Stimulated activated CD4-positive, alpha-beta T cell treated with anti-CD3 and anti-CD28 coated beads, TNF-alpha, amount 100 ng/mL, for 4 hours (primary cell): ENCODE results near the gene NFKBIZ.

Experiments
- DNase-seq, 3 experiments: peaks; one replicate each; pipeline ENCODE4 v3.0.0-alpha.2; 2020; ENCODE audit warnings: low read depth in 3 of 3

NFKBIZ gene

DNA sequence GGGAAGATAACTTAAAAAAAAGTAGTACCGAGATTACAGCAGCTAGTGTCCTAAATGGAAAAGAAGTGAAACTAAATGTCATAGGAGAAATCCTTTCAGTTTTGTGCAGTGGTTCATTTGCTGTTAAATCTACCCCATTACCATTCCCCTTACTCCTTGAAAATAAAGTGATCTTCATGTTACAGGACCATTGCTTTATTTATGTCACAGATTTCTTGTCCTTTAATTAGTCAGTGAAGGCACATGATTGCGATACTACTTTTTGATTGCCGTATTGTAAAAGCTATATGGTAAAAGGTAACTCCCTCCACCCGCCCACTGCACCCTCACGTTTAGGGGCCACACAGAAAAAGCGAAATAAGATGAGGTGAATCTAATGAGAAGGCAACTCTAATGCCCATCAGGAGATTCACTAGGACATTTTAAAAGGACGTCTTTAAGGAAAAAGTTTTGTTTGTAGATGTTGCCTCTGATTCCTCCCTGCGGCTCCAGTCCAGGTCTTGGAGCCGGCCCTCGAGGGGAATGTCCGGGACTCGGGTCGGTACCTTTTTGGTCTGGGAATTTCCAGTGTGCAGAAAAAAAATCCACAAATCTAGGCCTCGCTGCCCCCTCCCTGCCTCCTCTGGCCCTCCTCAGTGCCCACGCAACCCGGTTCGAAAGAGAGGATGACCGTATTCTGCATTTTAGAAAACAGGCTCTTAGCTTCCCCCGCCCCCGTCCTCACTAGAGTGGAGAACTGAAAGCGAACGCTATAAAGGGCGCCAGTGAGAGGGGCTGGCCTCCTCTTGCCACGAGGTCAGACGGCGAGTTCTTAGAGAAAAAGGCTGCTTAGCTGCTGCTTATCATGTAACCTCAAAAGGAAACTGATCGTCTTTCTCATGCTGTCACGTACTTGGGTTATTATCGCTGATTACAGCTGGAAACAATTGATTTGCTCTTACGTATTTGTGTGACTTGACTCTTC is 21.8 kb upstream of the NFKBIZ start:
- peak; percentile 57 to 73 (median 69) for DNase-seq

DNA sequence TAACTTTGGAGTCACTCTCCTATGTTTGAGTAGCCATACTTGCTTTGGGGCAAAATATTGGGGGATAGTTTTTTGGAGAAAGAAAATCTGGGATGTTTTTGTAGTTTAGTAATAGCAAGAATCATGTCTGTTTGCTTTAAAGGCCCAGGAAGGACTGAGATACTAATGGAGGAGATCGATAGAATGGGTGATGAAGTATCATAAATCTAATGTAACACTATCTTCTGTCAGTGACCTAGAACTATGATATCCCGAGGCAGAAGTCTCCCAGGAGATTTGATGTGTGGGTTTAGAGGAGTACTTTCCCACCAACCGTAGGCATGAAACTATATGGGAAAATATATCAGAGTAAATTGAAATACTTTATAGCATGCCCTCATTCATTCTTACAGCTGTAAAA is 21.0 kb upstream of the NFKBIZ start:
- DNase-seq = no peak

DNA sequence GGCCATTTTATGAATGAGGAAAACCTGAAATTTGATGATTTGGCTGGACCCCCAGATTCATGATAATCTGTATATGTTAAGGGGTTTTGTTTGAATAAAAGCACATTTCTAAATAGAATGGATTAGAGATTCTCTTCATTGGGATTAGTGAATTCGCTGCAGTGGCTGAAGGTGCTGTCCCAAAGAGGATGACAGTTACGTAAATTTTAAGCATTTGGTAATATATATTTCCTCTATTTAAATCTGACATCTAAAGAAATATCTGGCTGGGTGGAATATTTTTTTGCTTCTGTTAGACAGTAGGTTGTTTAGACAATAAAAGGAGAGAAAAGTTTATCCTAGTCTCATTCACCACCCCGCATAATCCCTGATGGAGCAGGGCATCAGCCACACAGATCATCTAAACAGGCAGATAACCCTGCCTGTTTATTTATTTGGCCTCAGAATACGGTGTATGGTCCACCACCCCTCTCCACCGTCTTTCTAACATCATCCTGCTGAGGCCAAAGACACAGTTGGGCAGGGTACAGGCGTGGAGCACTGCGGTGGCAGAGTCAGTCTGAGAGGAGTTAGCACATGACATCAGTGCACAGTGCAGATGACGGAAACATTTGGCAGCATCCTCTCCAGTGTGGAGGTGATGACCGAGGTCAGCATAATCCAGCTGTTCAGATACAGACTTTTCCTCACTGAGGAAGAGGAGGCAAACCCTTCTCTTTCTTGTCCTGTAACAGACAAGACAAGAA is 20.4 kb upstream of the NFKBIZ start:
- DNase-seq = no peak

DNA sequence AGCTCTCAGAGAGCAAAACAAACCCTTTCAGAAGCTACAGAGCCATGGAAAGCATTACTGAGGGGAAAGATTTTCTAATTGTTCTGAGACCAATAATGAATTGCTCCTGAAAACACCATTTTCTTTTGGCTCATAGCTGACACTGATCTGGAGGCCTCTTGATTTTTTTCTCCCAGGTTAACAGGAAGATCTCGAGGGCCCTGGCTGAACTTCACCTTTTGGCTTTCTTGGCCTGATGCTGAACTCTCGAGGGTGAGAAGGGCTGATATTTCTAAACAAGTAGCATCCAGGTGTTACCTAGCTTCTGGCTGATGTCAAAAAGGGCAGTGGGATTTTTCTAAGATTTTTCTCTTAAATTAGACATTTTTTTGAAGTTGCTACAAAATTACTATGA is 19.9 kb upstream of the NFKBIZ start:
- no peak for DNase-seq

DNA sequence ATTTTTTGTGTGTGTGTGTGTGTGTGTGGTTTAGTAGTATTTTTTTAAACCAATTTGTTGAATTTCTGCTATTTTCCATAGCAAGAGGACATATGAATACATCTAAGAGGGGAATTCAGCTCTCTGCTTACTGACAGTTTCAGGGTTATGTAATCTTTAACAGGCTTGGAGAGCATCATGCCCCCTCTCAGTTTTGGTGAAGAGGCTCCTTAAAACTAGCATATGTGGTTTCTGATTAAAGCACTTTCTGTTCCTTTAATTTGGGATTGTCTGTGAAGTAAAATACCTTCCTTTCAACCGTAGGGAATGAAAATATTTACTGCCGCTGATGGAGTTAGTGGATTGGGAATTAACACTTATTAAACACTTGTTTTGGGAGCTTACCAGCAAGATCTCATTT is 19.4 kb upstream of the NFKBIZ start:
- DNase-seq = no peak

DNA sequence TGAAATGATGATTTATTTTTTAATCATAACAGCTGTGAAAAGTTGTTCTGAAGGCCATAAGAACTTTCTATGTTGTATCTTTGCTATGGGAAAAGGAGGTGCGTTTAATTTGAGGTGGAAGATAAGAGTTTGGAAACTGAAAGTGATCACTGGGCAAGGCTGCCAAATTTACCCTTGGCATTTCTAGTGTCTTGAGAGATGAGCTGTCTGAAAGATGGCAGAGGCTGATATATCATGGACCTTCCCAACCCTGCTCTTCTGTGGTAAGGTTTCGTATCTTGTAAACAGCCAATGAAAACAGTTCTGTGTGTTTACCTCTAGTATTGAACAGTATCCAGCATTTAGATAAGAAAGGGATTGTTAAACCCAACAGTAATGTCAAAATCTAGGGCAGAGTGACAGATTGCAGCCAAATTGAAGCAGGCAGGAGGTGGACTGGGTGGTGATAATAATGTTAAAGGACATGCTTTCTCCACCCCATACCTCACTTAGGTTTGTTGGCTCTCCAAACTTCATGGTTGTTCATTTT is 15.8 kb upstream of the NFKBIZ start:
- no peak for DNase-seq

DNA sequence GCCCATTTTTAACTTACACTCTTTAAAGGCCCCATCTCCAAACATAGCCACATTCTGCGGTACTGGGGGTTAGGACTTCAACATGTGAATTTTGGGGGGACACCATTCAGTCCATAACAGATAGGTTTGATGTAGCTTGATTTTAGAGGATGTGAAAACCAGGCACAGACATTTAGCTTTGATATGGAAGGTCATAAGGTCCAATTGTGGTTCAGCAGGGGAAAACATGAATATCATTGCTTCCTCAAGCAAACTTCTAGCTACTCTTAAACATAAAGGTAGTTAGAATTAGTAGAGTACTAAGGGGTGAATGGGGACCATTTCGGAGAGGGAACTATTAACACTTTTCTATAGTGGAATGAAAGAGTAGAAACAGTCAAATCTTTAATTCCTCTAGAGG is 13.6 kb upstream of the NFKBIZ start:
- DNase-seq = no peak

DNA sequence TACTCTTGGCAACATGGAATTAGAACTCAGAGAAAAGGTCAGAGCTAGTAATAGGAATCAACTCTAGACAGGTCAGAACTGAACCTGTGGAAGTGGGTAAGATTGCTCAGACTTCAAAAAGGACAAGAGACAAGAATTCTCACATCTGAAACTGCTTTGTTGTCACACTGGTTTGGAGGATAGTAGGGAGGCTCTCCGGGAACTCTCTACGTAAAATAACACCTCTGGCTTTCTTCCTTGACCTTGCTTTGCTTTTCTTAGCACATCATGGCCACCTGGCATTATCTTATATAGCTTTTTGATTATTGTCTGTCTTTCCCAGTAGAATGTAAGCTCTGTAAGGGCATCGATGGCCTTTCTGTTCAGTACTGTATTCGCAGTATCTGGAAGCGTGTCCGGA is 13.2 kb upstream of the NFKBIZ start:
- no peak for DNase-seq

DNA sequence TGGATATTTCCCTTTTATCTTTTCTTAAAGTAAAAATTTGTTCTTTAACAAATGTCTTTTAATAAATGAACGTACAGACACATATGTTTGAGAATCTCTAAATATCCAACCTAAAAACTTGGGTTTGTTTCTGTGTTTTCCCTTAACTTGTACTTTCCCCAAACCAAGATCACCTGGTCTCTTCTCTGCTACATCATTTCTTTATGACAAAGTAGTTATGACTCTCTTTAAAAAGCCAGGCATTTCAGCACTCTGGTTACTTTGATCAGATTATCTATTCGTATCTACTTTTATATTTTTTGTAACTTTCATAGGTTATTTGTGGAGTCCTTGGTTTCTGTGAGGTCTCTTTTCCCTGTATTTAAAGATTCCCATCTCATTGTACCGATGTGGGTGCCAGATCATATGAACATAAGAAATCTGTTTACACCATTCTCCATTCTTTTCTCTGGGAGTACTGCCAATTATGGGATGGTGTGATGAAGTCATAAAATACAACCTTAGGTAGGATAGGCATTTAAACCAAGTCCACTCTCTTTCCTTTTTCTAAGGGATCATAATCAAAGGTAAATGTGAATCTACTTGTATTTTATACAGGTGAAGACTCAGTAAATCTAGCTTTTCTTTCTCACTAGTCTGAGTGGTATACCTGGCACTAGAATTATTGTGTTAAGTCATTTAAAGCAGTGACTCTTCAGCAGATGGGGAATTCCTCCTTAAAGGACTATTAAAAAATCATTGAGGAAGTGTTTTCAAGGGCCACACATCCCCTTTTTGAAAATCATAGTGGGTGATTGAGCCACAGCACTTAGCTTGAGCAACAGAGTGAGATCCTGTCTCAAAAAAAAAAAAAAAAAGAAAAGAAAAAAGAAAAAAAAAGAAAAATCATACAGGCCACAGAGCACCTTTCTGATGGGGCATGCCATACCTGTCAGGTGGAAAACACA is 12.4 kb upstream of the NFKBIZ start:
- DNase-seq = no peak

DNA sequence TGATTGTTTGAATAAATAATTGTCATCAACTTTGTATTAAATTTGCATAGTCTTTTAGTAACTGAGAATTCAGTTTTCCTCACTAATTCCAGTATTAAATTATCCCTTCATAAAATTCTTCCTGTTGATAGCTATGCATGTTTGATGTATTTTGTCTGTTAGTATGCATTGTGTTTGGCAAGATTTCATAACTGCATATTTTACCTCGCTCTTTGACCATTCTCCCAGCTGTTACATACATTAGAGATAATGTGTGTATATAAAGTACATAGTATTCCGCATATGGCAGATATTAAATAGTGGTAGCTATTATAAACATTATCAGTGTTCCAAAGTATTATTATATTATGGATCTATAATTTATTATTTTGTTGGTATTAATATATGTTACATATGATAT is 10.6 kb upstream of the NFKBIZ start:
- no peak for DNase-seq

DNA sequence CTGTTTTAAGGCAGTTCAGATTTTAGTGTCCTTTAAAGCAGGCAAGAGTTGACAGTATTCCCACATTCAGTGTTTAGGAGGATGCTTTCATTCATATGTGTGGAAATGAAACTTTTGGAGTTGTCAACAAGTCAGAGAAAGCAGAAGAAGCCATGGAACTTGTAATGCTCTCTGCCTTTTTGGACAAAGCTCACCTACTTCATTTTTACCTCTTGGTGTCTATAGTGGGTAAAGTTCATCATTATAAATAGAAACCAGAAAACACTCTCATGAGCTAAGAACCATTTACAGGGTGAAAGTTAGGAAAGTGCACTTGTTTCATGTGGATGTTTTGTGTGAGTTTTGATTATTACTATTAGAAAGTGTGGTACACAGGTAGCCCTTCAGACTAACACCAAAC is 9.2 kb upstream of the NFKBIZ start:
- no peak for DNase-seq

DNA sequence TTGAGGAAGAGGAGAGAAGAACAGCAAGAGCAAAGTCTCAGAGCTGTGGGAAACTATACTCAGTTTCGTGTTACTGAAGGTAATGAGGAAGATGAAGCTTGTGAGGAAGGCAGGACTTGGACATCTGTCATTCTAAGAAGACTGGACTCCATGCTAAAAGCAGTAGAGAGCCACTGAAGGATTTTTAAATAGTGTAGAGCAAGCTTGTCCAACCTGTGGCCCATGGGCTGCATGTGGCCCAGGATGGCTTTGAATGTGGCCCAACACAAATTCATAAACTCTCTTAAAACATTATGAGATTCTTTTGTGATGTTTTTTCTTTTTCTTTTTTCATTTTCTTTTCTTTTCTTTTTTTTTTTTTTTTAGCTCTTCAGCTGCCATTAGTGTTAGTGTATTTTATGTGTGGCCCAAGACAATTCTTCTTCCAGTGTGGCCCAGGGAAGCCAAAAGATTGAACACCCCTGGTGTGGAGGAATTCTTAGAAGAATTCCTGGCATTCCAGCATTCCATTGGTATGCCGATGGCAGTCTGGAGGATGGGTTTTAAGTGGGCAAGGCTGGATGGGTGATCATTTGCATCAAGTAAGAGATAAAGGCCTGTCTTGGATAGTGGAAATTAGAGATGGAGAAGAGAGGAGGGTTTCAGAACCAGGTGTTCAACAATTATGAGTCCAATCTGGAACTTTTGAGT is 6.9 kb upstream of the NFKBIZ start:
- DNase-seq = no peak

DNA sequence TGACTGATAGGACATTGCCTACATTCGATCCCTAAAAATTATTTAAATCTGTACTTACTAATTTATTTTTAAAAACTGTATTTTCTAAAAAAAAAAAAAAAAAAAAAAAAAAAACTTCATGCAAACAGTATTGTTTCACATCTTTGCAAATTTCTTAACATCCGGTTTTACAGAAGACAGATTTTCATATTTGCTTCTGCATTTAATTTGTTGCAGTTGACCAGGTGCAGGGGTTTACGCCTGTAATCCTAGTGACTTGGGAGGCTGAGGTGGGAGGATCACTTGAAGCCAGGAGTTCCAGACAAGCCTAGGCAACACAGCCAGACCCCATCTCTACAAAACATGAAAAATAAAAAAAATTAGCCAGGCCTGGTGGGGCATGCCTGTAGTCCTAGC is 6.4 kb upstream of the NFKBIZ start:
- DNase-seq = no peak

DNA sequence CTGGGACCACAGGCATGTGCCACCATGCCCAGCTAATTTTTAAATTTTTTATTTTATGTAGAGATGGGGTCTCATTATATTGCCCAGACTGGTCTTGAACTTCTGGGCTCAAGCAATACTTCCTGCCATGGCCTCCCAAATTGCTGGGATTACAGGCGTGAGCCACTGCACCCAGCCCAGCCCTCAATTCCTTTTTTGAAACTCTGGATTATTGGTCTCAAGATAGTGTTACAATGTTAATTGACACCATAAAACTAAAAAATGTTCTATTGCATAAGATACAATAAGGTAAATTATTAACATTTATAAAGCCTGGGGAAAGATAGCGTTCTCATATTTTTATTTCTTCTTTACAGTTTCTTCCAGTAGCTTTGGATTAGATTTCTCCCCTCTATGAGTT is 3.9 kb upstream of the NFKBIZ start:
- no peak for DNase-seq

DNA sequence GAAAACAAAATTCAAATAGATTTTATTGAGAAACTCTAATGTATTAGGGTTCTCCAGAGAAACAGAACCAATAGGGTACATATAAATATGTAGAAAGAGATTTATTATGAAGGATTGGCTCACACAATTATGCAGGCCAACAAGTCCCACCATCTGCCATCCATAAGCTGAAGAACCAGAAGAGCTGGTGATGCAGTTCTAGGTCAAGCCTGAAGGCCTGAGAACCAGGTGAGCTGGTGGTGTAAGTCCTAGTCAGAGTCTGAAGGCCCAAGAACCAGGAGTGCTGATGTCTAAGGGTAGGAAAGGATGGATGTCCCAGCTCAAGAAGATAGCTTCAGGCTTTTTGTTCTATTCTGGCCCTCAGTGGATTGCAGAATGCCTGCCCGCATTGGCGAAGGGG is 2.6 kb upstream of the NFKBIZ start:
- no peak for DNase-seq

DNA sequence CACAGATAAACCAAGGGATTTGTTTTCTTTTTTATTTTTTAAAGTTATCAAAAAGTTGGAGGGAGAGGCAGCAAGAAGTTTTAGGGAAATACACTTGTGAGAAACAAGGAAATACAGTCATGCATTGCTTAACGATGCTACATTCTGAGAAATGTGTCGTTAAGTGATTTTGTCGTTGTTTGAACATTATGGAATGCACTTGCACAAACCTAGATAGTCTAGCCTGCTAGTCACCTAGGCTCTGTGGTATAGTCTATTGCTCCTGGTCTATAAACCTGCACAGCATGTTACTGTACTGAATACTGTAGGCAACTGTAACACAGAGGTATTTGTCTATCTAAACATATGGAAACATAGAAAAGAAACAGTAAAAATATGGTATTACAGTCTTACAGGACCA is 2.0 kb upstream of the NFKBIZ start:
- no peak for DNase-seq

DNA sequence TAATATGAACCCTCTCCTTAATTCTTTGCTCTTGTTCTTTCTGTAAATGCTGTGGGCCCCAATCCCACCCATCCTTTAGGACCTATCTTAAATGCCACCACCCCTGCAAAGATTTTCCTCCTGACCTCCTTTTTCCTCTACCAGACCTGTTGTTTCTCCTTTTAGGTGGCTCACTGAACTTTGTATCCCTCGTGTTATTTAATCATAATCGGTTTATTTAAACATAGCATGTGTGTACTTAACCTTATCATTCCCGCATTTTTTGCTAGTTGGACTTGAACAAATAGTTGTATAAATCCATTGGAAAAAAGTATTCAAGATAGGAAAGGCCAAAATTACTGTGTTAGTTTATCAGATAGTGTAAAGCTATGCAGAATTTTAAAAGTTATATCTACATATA is 988 bp upstream of the NFKBIZ start:
- DNase-seq = no peak

DNA sequence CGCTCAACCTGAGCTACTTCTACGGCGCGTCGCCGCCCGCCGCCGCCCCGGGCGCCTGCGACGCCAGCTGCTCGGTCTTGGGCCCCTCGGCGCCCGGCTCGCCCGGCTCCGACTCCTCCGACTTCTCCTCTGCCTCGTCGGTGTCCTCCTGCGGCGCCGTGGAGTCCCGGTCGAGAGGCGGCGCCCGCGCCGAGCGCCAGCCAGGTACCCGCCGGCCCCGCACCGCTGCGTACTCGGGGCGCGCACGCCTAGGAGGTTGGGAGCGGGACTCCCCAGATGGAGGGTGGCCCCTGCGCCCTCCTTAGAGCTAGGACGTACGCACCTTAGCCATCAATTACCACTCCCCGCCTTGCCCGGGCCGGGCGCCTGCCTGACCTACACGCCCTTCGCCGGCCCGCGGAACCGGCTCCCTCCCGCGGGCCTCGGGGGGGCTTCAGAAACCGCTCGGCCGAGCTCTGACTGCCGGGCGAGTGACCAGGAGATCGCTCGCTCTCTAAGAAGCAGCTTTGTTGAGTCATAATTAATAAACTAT is 466 bp downstream of the NFKBIZ start:
- DNase-seq = peak; percentile 24 to 40 (median 37)

DNA sequence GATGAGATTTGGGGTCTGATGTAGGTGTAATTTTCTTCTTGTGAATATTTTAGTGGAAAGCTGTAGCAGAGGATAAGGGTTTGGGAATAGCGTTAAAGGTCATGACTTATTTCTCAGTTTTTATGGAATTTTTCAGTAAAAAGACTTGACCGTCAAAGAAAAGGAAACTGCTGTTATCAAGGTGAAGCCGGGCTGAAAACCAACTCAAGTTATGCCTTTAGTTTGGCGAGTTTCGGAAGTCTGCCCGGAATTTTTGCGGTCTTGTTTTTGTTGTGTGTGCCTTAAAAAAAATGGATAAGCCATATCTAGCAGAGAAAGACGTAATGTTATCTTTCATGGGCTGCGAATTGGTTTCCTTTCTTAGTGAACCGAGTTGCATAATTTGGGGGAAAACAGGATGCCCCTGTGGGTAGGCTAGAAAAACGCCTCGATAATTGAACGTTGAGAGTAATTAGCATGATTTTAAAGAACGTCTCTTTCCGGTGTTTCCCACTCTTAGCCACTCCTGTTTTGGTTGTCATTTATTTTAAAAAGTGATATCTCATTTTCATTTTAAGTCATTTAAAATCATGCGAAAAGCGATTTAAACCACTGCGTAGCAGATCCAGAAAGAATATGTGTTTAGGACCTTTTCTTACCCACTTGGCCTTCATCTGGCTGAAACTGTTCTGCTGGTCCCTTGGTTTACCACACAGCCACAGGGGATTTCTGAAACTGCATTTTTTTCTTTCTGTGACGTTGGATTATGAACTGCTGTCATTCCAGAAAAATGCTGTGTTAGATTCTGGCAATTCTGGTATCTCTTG is 1.1 kb downstream of the NFKBIZ start:
- no peak for DNase-seq
